DOHH2 (cell line): Measurements from ENCODE around the gene MUC2.

Experiments used
- EZH2phosphoT487 ChIP-seq: fragments of 200-600 bp; sonication (generic); IDR thresholded peaks from 2 replicates; pipeline ENCODE4 v1.6.1; 2017; ENCODE audit warnings: borderline replicate concordance, mild to moderate bottlenecking, antibody characterized with exemption, low read length, moderate library complexity, mixed read lengths
- TF ChIP-seq, protein P1 (sequence below): fragments of 200-600 bp; sonication (generic); IDR thresholded peaks from one replicate; pipeline ENCODE4 v1.5.1; 2014; ENCODE audit warnings: antibody characterized with exemption, mild to moderate bottlenecking, low read depth, low read length; ENCODE audit not compliant: poor library complexity, severe bottlenecking

DNA sequence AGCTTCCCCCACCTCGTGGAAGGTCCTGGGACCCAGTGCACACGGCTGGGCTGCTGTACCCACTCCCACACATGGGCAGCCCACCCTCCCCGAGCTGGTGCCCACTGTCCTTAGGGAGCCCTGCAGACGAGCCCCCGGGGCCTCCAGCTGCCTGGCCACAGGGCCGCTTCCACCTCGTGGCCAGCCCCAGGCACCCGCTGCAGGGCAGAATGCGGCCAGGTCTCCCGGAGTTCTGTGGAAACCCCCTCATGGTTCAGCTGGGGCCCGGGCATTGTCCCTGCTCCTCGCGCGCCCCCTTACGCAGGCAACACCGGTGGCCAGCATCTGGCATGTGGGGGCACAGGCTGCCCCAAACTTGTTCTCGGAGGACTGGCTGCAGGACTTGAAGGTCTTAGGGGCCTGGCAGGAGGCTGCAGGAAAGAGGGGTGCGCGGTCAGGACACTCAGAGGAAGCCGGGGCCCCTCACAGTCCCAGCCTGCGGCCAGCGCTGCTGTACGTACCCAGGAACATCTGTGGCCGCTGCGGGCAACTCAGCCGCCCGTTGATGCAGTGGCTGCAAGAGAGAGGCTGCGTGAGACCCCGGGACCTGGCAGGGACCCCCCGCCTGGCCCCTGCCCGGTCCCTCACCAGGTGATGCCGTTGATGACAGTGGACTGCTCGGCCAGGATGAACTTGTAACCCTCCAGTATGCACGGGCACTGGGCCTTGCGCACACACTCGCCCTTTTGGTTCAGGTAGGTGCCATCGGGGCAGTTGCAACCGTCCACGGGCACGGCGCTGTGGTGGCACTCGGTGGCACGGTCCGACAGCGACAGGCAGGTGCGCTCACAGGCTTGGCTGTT, 47.8 kb upstream of the MUC2 start:
- TF ChIP-seq, protein P1, sequence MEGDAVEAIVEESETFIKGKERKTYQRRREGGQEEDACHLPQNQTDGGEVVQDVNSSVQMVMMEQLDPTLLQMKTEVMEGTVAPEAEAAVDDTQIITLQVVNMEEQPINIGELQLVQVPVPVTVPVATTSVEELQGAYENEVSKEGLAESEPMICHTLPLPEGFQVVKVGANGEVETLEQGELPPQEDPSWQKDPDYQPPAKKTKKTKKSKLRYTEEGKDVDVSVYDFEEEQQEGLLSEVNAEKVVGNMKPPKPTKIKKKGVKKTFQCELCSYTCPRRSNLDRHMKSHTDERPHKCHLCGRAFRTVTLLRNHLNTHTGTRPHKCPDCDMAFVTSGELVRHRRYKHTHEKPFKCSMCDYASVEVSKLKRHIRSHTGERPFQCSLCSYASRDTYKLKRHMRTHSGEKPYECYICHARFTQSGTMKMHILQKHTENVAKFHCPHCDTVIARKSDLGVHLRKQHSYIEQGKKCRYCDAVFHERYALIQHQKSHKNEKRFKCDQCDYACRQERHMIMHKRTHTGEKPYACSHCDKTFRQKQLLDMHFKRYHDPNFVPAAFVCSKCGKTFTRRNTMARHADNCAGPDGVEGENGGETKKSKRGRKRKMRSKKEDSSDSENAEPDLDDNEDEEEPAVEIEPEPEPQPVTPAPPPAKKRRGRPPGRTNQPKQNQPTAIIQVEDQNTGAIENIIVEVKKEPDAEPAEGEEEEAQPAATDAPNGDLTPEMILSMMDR: no peak
- no peak for TF ChIP-seq EZH2phosphoT487
